ENCODE data around the gene VPREB3.

- TF ChIP-seq CTCF (IDR thresholded peaks at IDR 0.05; ENCODE audit: low read depth, low read length) (no peak), EZH2phosphoT487 (IDR thresholded peaks at IDR 0.05; ENCODE audit: low read depth) (no peak)
Observed at GRCh38 chr22:23750367-23750713, 3.9 kb downstream of the VPREB3 start.
